ENCODE results near the gene PPIF.

Gene PPIF

GRCh38 chr10:79306644-79307220, 40.5 kb upstream of the PPIF start:
- TF ChIP-seq CTCF (IDR thresholded peaks at IDR 0.05), result no peak
- Histone ChIP-seq H3K27ac (no peak overlapping the region), H3K36me3 (peaks cover 63 to 100% (median 95%) of the 10 kb centered on the region in 3 donors), H3K27me3 (no peaks in the 10 kb centered on the region), H3K4me3 (no peak overlapping the region), H3K9me3 (no peaks in the 10 kb centered on the region), H3K4me1 (no peaks in the 10 kb centered on the region)
- DNase-seq, result no peak
- intact Hi-C loops (cut with DNase I; ENCODE audit: low total_unique reads), result no loop called here

GRCh38 chr10:79308016-79308415, 39.3 kb upstream of the PPIF start:
- Histone ChIP-seq H3K36me3 (peaks cover 61 to 100% (median 96%) of the 10 kb centered on the region in 3 donors), H3K27ac (no peak overlapping the region), H3K9me3 (no peaks in the 10 kb centered on the region), H3K4me1 (no peaks in the 10 kb centered on the region), H3K27me3 (no peaks in the 10 kb centered on the region), H3K4me3 (no peak overlapping the region)
- intact Hi-C loops (cut with DNase I; ENCODE audit: low total_unique reads), result no loop called here
- no peak for DNase-seq
- no peak for TF ChIP-seq CTCF (IDR thresholded peaks at IDR 0.05)

GRCh38 chr10:79308969-79309665, 38.2 kb upstream of the PPIF start:
- Histone ChIP-seq H3K4me1 (no peaks in the 10 kb centered on the region), H3K4me3 (no peak overlapping the region), H3K36me3 (peaks cover 54 to 100% (median 96%) of the 10 kb centered on the region in 3 donors), H3K9me3 (no peaks in the 10 kb centered on the region), H3K27ac (no peak overlapping the region), H3K27me3 (no peaks in the 10 kb centered on the region)
- DNase-seq, result no peak
- TF ChIP-seq CTCF (IDR thresholded peaks at IDR 0.05), result no peak
- intact Hi-C loops (cut with DNase I; ENCODE audit: low total_unique reads), result no loop called here

GRCh38 chr10:79310200-79310865, 36.9 kb upstream of the PPIF start:
- intact Hi-C loops (cut with DNase I; ENCODE audit: low total_unique reads), result no loop called here
- no peak for DNase-seq
- Histone ChIP-seq H3K27ac (no peak overlapping the region), H3K27me3 (no peaks in the 10 kb centered on the region), H3K4me1 (no peaks in the 10 kb centered on the region), H3K36me3 (peaks cover 42 to 98% (median 86%) of the 10 kb centered on the region in 3 donors), H3K9me3 (no peaks in the 10 kb centered on the region), H3K4me3 (no peak overlapping the region)
- no peak for TF ChIP-seq CTCF (IDR thresholded peaks at IDR 0.05)

GRCh38 chr10:79310911-79311573, 36.2 kb upstream of the PPIF start:
- Histone ChIP-seq H3K36me3 (peaks cover 38 to 94% (median 79%) of the 10 kb centered on the region in 3 donors), H3K4me1 (no peaks in the 10 kb centered on the region), H3K27ac (no peak overlapping the region), H3K9me3 (no peaks in the 10 kb centered on the region), H3K27me3 (no peaks in the 10 kb centered on the region), H3K4me3 (no peak overlapping the region)
- TF ChIP-seq CTCF (IDR thresholded peaks at IDR 0.05), result no peak
- DNase-seq, result no peak
- intact Hi-C loops (cut with DNase I; ENCODE audit: low total_unique reads), result no loop called here
